Dedifferentiated amniotic fluid mesenchymal stem cell (primary cell): ENCODE data around the gene FUT7.
"Not testable (repeated sequence)": the region's sequence is repeated elsewhere in the genome, so short reads cannot be mapped to it uniquely, and the experiment has no call there.

Source experiments
- DNase-seq: peaks from one replicate; pipeline ENCODE4 v3.0.0-alpha.2; 2016; ENCODE audit errors: extremely low spot score

Gene FUT7

DNA sequence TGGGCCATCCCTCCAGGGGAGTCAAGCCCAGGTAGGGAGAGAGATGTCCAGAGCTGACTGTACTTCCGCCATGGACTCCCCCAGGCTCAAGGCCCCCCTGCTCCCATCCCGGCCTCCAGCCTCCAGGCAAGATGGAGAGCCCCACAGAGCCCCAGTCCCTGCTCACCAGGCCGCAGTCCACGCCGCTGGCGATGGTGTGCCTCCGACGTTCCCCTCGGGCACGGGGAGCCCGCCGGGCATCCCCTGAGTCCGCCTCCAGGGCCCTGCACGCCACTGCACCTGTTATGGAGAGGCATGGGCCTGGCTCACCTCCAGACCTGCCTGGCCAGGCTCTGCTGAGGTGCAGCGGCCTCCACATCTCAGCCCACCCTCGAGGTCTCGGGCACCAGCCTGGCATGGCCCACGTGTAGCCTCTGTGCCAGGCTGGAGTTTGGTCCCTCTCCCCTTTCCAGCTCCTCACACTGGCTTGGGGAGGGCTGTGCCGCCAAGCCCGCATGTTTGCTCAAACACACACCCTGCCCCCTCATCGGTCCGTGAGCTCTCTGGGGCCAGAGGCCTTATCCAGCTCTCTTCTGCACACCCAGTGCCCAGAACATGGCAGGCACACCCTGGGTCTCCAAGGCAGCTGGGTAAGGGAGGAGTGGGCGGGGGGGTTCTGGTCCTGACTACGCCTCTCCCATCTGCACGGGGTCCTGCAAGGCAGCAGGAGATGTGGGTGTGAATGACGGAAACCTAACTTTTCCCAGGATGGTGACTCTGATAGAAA, 34.4 kb upstream of the FUT7 start:
- no peak for DNase-seq

DNA sequence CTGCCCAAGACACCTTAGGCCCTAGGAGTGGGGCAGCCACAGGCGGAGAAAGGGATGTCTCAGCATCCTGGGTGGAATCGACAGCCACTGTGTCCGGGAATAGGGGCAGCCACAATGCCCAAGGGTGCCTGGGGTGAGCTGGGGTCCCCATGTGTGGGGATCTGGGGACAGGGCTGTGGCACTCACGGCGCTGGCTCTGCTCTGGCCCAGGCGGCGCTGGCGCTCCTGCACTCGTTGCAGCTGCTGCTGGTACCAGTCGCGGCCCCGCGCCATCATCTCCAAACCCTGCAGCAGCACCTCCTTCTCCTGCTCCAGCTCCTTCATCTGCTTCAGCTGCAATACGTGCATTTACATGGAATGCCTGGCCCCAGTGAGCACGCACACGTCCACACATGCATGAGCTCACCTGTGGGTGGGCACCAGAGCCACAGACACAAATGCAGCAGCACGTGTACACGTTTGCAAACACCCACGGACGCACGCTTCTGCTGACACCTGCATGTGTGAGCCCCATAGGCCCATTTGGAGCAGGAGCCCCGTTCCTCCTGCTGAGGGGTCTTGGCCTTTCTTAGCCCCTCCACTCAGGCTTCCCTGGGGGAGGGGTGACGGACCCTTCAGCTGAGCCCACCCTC, 33.6 kb upstream of the FUT7 start:
- DNase-seq = no peak

DNA sequence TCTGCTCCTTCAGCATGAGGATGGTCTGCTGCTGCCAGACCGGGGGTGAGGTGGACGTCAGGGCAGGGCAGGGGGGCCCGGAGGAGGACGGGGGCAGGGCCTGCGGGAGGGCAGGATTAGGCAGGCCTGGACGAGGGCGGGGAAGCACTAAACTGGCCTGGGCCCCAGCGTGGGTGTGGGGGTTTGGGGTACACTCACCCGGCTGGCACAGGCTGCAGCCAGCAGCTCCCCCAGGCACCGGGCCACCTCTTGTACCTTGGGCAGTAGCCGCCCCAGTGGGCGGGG, 32.9 kb upstream of the FUT7 start:
- DNase-seq = no peak

DNA sequence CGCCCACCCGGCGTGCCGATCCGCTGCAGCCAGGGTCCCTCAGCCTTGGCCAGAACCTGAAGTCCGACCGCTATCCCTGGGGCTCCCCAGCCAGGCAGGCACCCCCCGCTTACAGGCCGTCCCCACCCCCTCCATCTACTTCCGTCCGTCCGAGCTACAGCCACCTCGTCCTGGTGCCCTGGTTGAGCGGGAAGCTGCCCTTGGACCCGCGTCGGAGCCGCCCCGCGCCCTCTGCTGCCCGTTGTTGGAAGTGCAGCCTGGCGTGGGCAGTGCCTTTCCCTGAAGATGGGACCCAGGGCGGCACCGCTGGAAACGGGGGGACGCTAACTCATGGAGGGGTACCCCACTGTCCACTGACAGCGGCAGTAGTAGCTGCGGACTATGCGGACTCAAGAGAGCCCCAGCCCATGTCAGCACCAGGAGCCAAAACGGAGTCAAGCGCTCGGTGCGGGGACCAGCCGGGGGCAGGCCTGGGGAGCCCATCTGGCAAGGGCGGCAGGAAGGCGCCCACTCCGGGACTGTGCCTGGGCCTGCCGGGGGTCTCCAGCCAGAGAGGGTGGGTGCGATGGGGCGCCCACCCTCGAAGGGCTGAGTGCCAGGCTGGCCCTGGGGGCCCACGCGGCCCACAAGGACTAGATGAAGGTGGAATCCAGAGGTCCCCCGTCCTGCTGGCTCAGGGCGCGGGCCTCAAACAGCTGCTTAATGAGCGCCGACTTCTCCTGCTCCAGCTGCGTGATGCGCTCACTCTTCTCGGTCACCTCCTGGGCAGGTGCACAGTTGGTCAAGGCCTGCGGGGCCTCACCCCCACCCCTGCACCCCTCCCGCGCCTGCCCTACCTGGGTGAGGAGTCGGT, 32.4 kb upstream of the FUT7 start:
- no peak for DNase-seq

DNA sequence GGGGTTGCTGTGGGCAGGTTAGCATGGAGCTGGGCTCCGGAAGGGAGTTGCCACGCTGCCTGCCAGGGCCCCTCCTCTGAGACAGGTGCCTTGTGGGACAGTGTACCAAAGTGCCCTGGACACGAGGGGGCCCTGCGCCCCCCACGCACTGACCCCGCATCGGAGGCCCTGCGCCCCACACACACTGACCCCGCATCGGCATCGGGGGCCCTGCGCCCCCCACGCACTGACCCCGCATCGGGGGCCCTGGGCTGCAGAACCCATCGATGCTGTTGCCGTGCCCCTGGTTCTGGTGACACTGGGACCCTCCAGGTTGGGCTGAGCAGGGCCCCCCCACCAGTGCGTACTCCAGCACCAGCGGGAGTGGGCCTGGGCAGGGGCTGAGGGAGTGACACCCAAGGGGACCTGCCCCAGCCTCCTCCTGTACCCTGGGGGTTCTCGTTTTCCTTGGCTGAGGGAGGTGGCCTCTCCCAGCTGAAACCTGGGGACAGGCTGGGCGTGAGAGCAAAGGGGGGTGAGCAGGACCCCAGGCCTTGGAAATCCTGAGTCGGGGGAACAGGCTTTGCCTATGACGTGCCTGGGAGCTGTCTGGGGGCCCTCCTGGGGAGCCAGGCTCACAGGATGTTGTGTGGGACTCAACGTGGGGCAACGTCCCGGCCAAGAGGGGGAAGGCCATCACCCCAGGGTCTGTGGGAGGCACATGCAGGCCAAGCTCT, 31.6 kb upstream of the FUT7 start:
- DNase-seq = no peak

DNA sequence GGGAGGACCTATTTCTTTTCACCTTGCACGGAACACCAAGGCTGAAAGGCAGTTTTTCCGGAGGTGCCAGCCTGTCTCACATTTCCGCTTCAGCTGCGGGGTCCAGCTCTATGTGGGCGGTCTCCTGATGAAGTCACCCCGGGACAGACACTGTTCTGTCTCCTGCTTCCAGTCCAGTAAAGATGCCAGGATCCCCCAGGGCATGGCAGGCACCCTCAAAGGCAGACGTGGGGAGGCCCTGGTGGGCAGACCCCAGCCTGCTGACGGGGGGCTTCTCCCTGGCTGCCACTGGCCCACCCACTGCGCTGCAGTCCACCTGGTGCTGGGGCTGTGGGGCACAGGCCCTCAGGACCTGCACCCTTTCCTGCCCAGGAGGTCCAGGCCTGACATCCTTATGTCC, 30.9 kb upstream of the FUT7 start:
- DNase-seq = not testable (repeated sequence)

DNA sequence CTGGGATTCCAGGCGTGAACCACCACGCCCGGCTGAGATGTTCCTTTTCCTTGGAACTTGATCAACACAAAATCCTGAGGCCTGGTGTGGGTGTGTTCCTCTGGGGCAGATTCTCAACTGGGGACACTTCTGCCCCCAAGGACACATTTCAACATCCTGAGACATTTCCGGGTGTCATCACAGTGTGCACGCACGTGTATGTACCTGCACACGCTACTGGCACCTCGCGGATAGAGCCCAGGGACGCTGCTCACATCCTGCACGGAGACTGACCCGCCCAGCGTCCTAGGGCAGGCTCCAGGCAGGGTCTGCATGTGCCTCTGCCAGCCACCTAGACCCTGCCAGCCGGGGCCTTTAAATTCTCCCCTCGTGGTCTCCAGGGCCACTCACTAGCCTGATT, 30.5 kb upstream of the FUT7 start:
- DNase-seq = no peak

DNA sequence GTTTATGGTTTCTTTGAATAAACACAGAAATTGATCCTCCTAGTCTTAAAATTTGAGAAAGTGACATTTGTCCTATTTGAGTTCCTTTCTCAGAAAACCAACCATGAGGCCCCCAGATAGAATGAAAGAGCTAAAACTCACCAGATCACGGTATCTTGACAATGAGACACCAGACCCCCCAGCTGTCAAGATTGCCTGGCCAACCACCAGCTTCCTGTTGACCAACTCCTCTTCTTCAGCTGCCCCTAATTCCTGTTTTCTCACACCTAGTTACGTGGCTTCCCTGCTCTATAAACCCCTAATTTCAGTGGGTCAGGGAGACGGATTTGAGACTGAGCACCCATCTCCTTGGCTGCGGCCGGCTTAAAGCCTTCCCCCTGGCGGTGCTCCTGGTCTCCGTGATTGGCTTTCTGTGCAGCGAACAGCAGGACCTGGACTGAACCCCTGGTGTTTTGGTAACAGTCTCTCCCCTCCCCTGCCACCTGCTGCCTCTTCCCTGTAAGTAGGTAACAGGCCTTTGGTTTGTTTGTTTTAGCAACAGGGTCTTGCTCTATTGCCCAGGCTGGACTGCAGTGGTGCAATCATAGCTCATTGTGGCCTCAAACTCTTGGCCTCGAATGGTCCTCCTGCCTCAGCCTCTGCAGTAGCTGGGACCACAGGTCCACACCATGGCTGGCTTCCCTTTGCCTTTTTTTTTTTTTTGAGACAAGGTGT, 26.8 kb upstream of the FUT7 start:
- DNase-seq = no peak

DNA sequence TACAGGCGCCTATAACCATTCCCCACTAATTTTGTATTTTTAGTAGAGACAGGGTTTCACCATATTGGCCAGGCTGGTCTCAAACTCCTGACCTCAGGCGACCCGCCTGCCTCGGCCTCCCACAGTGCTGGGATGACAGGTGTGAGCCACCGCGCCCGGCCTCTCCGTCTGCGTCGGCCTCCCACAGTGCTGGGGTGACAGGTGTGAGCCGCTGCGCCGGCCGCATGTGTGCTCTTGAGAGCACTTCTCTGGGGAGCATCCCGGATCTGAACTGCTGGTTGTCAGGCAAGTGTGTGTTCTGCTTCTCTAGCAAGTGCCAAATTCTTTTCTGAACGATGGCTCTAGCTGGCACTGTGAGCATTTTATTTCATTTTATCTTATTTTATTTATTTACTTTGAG, 25.7 kb upstream of the FUT7 start:
- no peak for DNase-seq

DNA sequence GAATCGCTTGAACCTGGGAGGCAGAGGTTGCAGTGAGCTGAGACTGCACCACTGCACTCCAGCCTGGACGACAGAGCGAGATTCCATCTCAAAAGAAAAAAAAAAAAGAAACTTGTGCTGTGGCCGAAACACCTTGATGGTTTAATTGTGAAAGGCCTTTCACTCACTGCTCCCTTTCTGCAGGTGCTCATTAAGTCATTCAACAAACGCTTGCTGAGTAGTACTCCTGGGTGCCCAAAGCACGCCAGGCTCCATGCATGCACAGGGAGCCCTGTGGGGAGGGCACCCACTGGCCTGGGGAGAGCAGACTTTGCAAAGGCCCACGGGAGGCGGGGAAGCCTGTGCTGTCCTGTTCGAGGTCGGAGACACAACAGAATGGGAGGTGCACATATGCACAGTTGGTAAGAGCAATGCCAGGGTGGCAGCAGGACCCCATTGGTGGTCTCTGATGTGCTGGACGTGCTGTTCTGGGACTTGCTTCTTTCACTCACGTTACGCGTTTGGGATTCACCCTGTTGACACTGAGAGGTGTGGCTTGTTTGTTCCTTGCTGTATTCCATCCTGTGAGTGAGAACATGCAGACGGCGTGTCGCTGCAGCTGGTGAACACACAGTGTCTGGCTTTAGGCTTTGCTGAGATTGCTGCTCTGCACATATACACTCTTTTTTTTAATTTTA, 25.0 kb upstream of the FUT7 start:
- DNase-seq = no peak

DNA sequence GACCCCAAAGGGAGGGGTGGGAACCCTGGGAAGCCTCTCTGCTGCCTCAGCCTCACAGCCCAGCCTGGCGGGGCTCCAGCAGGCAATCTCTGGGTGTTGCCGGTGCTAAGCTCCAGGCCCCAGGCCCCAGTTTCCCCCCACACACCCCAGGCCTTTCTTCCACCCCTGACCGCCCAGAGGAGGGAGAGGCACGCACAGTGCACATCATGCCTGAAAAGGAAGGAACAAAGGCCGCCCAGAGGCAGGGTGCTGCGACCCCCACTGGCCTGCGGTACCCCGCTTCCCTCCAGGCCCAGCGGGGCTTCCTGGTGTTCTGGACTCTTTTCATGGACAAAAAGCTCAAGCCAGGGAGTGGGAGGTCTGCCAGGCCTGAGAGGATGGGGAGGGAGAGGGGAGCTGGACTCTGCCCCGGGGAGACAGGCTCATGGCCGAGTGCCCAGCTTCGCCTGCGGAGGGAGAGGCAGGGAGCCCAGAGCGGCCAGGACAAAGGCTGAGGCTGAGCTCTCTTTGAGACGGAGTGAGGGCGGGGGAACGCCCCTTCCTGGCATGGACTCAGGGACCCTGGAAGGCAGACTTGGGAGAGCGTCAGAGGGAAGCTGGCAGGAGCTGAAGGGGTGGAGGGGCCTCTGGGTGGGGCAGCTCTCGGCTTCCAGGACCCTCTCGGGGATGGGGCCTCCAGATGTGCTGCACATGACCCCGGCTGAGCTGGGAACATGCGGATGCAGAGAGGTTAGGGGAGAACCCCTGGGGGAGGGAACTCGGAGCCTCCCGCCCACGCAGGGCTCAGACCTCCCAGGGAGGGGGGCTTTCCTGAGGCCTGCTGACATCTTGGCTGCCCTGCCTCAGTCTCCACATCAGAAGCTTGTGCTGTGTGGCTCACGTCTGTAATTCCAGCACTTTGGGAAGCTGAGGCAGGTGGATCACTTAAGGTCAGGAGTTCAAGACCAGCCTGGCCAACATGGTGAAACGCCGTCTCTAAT, 23.8 kb upstream of the FUT7 start:
- DNase-seq = peak; percentile 77

DNA sequence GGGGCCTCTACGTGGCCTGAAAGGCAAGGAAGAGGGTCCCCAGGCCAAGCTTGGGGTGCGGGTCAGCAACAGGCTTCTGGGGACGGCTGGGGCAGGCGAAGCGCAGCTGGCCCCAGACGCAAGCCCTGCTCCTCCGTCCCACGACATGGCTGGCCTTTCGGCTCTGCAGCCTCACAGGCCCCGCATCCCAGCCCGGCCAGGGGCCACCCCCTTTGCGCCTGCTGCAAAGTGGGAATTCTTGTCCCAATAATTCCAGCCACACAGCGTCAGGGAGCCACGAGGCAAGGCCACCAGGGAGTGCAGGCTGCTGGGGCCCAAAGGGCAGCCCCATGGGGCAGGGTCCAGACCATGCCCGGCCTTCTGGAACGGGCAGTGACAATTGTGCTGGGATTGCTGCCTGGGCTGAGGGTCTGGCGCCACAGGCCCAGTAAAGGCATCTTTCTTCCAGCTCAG, 23.1 kb upstream of the FUT7 start:
- DNase-seq = no peak

DNA sequence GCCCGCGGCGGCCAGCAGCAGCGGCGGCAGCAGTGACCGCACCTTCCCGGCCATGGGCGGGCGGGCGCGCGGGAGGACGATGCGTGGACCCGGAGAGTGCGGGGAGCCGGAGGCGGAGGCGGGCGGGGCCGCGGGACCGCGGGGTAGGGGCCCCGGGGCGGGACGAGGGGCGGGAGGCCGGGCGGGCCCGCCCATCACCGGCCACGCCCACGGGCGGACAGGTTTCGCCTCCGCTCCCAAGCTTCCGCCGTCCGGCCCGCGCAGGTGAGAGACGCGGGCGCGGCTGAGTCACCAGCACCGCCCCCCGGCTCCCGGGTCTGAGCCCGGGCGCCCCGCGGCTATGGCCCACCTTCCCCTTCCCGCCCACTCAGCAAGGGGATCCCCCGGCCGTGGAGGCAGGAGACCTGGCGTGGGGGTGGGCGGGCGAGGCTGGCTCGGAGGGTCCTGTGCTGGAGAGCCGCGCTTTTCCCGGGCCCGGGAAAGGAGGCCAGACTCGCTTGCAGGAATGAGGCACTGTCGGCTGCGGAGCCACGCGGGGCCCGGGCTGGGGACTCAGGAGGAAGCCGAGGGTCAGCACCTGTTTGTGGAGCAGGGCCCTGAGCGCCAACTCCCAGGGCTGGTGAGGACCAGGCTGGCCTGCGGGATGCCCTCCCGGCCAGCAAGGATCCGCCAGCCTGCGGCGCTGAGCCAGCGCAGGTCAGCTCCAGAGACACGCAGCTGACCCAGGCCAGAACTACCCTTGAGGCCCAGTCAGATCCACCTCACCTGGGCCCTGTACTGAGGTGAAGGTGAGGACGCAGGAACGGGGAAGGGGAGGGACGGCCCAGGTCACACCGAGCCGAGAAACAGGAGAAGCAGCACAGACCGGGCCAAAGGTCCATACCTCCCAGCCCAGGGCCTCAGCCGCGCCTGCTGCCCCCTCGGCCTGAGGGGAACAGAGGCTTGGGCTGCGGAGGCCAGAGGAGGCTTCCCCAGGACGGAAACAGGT, 22.4 kb upstream of the FUT7 start, which contains the start of gene ENTPD2:
ENTPD2 (minus strand) TSS at position 118 of the 988 bp plus-strand sequence; CDS start at position 54, 64 bp downstream.
- no peak for DNase-seq

DNA sequence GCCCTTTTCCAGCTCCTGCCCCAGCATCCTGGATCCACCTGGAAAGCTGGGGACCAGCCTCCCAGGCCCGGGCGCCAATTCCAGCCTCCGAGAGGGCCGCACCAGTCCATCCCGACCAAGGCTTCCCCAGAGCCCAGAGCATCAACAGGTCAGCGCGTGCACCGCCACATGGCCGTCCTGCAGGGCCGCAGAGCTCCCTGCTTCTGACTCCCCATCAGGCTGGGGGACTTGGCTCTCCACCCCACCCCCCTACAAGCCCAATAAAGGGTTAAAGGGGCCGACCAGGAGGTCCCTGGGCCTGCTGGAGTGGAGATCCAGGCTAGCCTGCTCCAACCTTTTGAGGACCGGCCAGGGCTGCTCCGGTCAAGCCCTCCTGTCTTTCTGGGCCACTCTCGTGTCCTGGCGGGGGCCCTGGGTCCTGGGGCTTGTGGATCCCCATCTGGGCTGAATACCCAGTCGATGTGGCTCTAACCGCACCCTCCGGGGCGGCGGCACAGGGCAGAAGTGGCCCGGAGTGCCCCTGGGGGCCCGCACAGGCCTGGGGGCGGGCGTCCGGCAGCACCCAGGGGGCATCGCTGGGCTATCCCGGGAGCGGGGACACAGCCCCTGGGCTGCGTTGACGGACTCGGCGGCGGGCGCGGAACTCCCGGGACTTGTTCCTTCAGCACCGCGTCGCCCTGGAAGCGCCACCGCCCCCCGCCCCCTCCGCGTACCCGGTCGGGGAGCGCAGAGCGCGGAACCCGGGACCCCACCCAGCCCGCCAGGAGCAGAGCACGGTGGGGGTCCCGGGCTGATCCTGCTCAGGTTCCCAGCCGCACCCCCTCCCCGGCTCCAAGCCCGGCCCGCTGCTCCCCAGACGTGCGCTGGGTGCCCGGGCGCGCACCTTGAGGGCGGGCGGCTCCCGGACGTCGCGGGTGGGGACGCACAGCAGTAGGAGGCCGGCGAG, 21.4 kb upstream of the FUT7 start:
- DNase-seq = no peak

DNA sequence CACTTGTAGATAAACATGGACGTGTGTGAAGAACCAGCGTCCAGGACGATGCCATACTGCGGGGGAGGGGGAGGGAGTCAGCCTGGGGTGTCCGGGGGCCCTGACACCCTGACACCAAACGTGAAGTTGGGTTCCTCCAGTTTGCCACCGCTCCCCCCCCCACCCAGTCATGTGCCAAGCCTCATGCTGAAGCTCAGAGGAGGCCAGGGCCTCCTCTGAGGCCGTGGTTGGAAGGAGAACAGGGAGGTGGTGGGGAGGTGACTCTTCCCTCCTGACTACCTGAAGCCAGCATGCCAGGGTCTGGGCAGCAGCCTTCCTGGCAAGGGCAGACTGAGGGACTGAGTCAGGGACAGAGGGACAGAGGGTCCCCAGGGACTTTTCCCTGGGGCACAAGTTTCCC, 20.4 kb upstream of the FUT7 start:
- no peak for DNase-seq

DNA sequence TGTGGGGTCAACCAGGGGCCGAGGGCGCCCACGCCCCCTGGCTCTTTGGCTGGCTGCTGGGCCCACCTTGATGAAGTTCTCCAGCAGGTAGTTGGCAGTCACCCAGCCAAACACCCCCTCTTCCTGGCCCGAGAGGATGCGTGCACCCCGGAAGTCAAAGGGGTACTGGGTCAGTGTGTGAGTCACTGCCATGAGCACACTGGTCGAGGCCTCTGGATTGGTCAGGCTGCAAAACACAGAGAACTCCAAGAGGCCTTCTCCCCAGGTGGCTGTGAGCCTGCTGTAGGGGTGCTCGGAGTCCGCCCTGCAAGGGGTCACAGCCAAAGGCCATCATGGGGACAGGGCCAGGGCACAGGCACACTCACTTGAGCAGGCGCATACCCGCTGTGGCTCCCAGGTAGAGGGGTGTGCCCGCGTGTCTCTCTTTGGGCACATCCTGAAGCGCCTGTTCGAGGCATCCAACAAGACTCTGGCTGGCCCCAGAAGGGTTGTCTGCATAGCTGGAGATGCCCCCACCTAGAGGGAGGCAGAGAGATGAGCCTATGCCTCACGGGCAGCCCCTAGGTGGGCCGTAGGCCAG, 19.3 kb upstream of the FUT7 start:
- no peak for DNase-seq

DNA sequence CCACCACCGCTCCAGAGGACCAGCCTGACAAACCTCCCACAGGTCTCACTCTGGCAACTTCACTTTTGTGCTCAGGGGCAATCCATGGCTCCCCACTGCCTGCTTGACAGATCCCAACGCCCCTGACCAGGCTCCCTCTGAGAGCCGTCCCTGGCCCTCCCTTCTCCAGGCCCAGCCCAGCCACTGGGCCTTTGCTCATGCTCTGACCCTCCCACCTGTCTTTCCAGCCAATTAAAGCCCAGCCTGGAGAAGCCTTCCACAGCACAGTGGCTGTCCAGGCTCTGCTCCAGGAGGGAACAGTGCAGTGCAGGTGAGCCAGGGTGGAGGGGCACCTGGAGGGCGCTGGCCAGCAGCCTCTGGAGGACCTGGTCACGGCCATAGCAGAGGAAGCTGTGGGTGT, 18.7 kb upstream of the FUT7 start:
- DNase-seq = no peak
